ACHN (cell line): ENCODE results near the gene DSTYK.
A peak's percentile ranks its signal among the peaks of the same experiment; 100 is the strongest.
"Not testable (repeated sequence)": the region's sequence is repeated elsewhere in the genome, so short reads cannot be mapped to it uniquely, and the experiment has no call there.

Source experiments
- DNase-seq: peaks from one replicate; pipeline ENCODE4 v3.0.0-alpha.2; 2015
- in situ Hi-C: cut with HindIII; loops from 2 replicates; pipeline ENCODE4 v1.10.0; 2017; ENCODE audit warnings: low sequenced_read_pairs, low pct_ligation_motif_present, low pct_unique_long_range_greater_than_20kb

Gene DSTYK

GRCh38 chr1:205243350-205244191 lies 32.1 kb upstream of the DSTYK start:
- in situ Hi-C loops: no loop called here
- DNase-seq: no peak

DNA sequence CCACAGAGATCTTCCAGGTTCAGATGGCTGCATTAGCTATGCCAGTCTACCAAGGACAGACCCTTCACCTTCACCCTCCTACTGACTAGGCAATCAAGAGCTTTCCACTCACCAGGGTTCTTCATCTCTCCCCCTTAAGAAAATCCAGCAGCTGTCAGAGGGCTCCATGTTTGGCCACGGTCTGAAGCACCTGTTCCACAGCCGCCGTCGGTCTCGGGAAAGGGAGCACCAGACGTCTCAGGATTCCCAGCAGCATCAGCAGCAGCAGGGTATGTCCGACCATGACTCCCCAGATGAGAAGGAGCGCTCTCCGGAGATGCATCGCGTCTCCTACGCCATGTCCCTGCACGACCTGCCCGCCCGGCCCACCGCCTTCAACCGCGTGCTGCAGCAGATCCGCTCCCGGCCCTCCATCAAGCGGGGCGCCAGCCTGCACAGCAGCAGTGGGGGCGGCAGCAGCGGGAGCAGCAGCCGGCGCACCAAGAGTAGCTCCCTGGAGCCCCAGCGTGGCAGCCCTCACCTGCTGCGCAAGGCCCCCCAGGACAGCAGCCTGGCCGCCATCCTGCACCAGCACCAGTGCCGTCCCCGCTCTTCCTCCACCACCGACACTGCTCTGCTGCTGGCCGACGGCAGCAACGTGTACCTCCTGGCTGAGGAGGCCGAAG lies 30.0 kb upstream of the DSTYK start:
- in situ Hi-C loops: no loop called here
- DNase-seq: no peak

- in situ Hi-C loops: no loop called here
- DNase-seq: no peak
These were observed 29.1 kb upstream of the DSTYK start for GRCh38 chr1:205240569-205240968.

GRCh38 chr1:205240118-205240517 lies 28.6 kb upstream of the DSTYK start:
- in situ Hi-C loops: no loop called here
- no peak for DNase-seq

DNA sequence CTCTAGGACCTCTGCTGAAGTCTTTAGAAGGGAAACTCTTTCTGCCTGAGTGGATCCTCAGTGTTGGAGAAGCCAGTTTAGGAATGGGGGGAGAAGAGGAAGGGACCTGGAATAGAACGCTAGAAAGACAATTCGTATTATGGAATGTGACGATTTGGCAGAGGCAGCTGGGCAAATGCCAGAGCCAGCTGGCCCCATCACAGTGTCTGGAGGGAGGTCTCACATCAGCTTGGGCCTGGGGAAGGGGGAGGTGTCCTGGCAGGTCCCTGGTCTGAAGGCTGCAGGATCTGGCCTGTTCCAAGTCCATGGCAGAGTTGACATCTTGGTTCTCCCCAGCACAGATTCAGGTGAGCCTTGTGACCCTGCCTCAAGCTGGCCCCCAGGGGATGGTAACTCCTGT lies 27.6 kb upstream of the DSTYK start:
- in situ Hi-C loops: no loop called here
- no peak for DNase-seq

- DNase-seq: no peak
- in situ Hi-C loops: no loop called here
These were observed 26.3 kb upstream of the DSTYK start for GRCh38 chr1:205237526-205238484.

GRCh38 chr1:205236951-205237475 lies 25.5 kb upstream of the DSTYK start:
- in situ Hi-C loops: no loop called here
- DNase-seq: no peak

DNA sequence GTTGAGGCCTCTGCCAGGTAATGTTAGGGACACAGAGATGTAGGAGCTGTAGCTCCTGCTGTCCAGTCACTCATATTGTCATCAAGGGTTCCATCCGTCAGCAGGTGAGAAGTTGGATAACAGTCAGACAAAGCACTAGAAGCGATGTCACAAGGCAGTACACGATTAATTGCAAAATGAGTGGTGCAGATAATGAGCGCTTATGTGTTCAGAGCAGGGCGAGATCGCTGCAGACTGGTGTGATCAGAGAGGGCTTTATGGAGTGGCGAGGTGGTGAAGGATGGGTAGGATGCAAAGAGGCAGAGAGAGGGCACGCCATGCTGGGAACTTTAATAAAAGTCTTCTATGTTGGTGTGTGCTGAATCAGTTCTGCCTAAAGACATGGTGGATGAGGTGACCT lies 25.0 kb upstream of the DSTYK start:
- DNase-seq: no peak
- in situ Hi-C loops: no loop called here

- DNase-seq: no peak
- in situ Hi-C loops: no loop called here
These were observed 24.4 kb upstream of the DSTYK start for GRCh38 chr1:205235951-205236350.

- DNase-seq, in situ Hi-C loops: not testable (repeated sequence)
These were observed 22.5 kb upstream of the DSTYK start for GRCh38 chr1:205233986-205234385.

- in situ Hi-C loops: no loop called here
- no peak for DNase-seq
These were observed 21.5 kb upstream of the DSTYK start for GRCh38 chr1:205232945-205233397.

DNA sequence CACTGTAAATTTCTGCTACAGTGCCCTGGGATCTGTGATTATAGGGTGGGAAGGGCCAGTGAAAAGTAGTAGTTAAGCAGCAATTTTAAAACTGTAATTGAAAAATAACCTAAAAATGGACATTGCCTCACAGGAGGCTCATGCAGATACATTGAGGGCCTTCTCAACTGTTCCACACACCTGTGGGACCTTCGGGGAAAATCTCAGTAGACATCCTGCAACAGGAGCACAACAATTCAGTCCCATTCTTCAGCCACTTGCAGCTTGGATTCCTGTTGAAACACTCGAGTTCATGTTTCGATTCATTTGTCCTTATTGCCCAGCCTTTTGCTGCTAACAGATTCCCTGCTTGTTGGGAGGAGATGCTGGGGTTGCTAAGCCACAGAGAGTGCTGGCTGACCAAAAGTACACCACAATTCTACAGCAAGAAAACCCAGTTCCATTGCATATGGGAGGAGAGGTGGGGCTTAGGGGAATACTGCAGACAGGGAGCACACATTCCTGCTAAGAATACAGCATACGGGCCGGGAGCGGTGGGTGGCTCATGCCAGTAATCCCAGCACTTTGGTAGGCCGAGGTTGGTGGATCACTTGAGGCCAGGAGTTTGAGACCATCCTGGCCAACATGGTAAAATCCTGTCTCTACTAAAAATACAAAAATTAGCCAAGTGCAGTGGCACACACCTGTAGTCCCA lies 20.8 kb upstream of the DSTYK start:
- no peak for DNase-seq
- in situ Hi-C loops: no loop called here

- in situ Hi-C loops: no loop called here
- no peak for DNase-seq
These were observed 19.5 kb upstream of the DSTYK start for GRCh38 chr1:205230982-205231381.

- in situ Hi-C loops: no loop called here
- DNase-seq: no peak
These were observed 18.6 kb upstream of the DSTYK start for GRCh38 chr1:205229916-205230700.

DNA sequence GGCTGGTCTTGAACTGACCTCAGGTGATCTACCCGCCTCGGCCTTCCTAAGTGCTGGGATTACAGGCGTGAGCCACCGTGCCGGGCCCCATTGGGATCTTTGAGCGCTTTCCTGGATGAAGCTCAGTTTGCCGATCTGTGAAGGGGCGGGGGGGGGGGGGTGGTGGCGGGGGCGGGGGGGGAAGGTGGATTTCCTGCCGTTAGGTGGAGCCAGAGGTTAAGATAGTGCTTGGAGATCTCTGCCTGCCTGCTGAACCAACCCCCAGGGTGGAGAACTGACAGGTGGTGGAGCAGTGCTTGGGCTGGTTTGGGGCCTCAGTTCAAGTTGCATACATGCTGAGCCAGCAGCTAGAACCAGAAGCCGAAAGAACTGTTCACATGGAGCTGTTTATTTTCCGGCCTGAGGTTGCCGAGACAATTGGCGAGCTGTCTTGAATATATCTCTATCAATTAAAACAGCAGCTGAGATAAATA lies 17.9 kb upstream of the DSTYK start:
- in situ Hi-C loops: no loop called here

GRCh38 chr1:205228093-205228521 lies 16.6 kb upstream of the DSTYK start:
- in situ Hi-C loops: no loop called here
- DNase-seq: no peak

More for the DNA sequence above, 17.9 kb upstream of the DSTYK start:
- peak; percentile 73 for DNase-seq

GRCh38 chr1:205227584-205228013 lies 16.1 kb upstream of the DSTYK start, which contains the start of gene TMCC2:
Gene TMCC2 (plus strand): TSS chr1:205227946. CDS start chr1:205228565, 619 bp downstream.
- in situ Hi-C loops: no loop called here
- peak; percentile 88 for DNase-seq
